IMR-90 (cell line): Measurements from ENCODE around the gene UBTD1. TPM values are rescaled to one million over a fixed set of nuclear protein-coding genes. Genes with fewer than 3 reads are reported as not detected.
A peak's percentile ranks its signal among the peaks of the same experiment; 100 is the strongest.

Experiments used
- ATAC-seq: fragments of 200-7000 bp; cut with Tn5 transposase; 2 replicates; pipeline ENCODE4 v1.9.1; 2020; ENCODE audit warnings: low read depth, mild to moderate bottlenecking, moderate library complexity
- BruUV-seq: library from RNA; stranded (reverse); fragments of 400-500 nt; replicated peaks from 2 replicates; lab custom pipeline; 2021; lab: Mats Ljungman, UMichigan
- CTCF ChIA-PET: fragments of 300-600 bp; formaldehyde crosslinking; extraction: SDS; loops from one replicate; lab custom pipeline; 2021; ENCODE audit warnings: antibody characterized with exemption; lab: Yijun Ruan, JAX
- POLR2A ChIA-PET: fragments of 300-600 bp; sonication (Branson Sonifier 250); formaldehyde crosslinking; loops from one replicate; lab custom pipeline; 2022; ENCODE audit warnings: antibody characterized with exemption; ENCODE audit not compliant: unreplicated experiment; lab: Charles Lee
- DNase-seq: peaks from one replicate; pipeline ENCODE4 v3.0.0; 2013
- H2AFZ ChIP-seq: replicated peaks from 2 replicates; pipeline ENCODE3; 2013; ENCODE audit warnings: low read length, mild to moderate bottlenecking; ENCODE audit not compliant: poor library complexity
- H2AK5ac ChIP-seq: 2 replicates; pipeline ENCODE4 v1.6.1; 2013; ENCODE audit warnings: low read depth, low read length, inconsistent platforms
- H2AK9ac ChIP-seq: replicated peaks from 2 replicates; pipeline ENCODE3; 2013; ENCODE audit warnings: mild to moderate bottlenecking, low read depth, low read length, moderate library complexity; ENCODE audit not compliant: poor library complexity
- H2BK120ac ChIP-seq: 2 replicates; pipeline ENCODE4 v1.6.1; 2013; ENCODE audit warnings: low read depth, low read length, inconsistent platforms
- H2BK15ac ChIP-seq: 3 replicates; pipeline ENCODE4 v1.6.1; 2013; ENCODE audit warnings: low read depth, low read length, inconsistent platforms
- H2BK20ac ChIP-seq: 2 replicates; pipeline ENCODE4 v1.6.1; 2013; ENCODE audit warnings: low read depth, mild to moderate bottlenecking, inconsistent platforms, low read length, moderate library complexity
- H2BK5ac ChIP-seq: 2 replicates; pipeline ENCODE4 v1.6.1; 2013; ENCODE audit warnings: mild to moderate bottlenecking, low read depth, low read length, inconsistent platforms; ENCODE audit not compliant: poor library complexity, severe bottlenecking
- H3K14ac ChIP-seq: replicated peaks from 2 replicates; pipeline ENCODE4 v1.6.1; 2013; ENCODE audit warnings: low read depth, low read length, inconsistent platforms
- H3K18ac ChIP-seq: 2 replicates; pipeline ENCODE4 v1.6.1; 2013; ENCODE audit warnings: low read depth, low read length, control low read depth
- H3K23ac ChIP-seq: 2 replicates; pipeline ENCODE4 v1.6.1; 2013; ENCODE audit warnings: low read depth, low read length, inconsistent platforms
- H3K27ac ChIP-seq: 2 replicates; pipeline ENCODE4 v1.5.1; 2013; ENCODE audit warnings: mild to moderate bottlenecking, control low read depth, low read length; ENCODE audit not compliant: insufficient read depth
- H3K27me3 ChIP-seq: 2 replicates; pipeline ENCODE4 v1.6.1; 2013; ENCODE audit warnings: low read length; ENCODE audit not compliant: control insufficient read depth, insufficient read depth
- H3K36me3 ChIP-seq: 2 replicates; pipeline ENCODE4 v1.6.1; 2013; ENCODE audit warnings: low read length, mixed read lengths; ENCODE audit not compliant: control insufficient read depth, insufficient read depth
- H3K4ac ChIP-seq: 2 replicates; pipeline ENCODE4 v1.6.1; 2013; ENCODE audit warnings: low read depth, low read length, inconsistent platforms
- H3K4me1 ChIP-seq: 2 replicates; pipeline ENCODE4 v1.6.1; 2013; ENCODE audit warnings: low read length, mixed read lengths; ENCODE audit not compliant: control insufficient read depth, insufficient read depth
- H3K4me2 ChIP-seq: 2 replicates; pipeline ENCODE4 v1.6.1; 2013; ENCODE audit warnings: low read depth, mild to moderate bottlenecking, control low read depth, low read length, moderate library complexity
- H3K4me3 ChIP-seq: 2 replicates; pipeline ENCODE4 v1.5.1; 2013; ENCODE audit warnings: low read depth, mild to moderate bottlenecking, control low read depth, low read length, moderate library complexity; ENCODE audit not compliant: insufficient read depth
- H3K56ac ChIP-seq: 2 replicates; pipeline ENCODE4 v1.6.1; 2013; ENCODE audit warnings: low read length, inconsistent platforms; ENCODE audit not compliant: insufficient read depth; ENCODE audit errors: extremely low read depth
- H3K79me1 ChIP-seq, 2 experiments: 2 replicates each; pipeline ENCODE4 v1.6.1; 2013; ENCODE audit warnings: low read length in 2 of 2, inconsistent platforms in 1 of 2, low read depth in 1 of 2
- H3K9ac ChIP-seq: 2 replicates; pipeline ENCODE4 v1.6.1; 2013; ENCODE audit warnings: low read depth, low read length, control low read depth
- H3K9me1 ChIP-seq: 2 replicates; pipeline ENCODE4 v1.6.1; 2013; ENCODE audit warnings: low read length, inconsistent platforms; ENCODE audit not compliant: insufficient read depth
- H3K9me3 ChIP-seq: 2 replicates; pipeline ENCODE4 v1.6.1; 2013; ENCODE audit warnings: low read length; ENCODE audit not compliant: control insufficient read depth, insufficient read depth
- H4K20me1 ChIP-seq: 2 replicates; pipeline ENCODE4 v1.6.1; 2013; ENCODE audit warnings: low read length, inconsistent platforms; ENCODE audit not compliant: insufficient read depth
- H4K5ac ChIP-seq: 2 replicates; pipeline ENCODE4 v1.6.1; 2013; ENCODE audit warnings: mild to moderate bottlenecking, low read depth, low read length, control low read depth
- H4K8ac ChIP-seq, 2 experiments: 2 replicates each; pipeline ENCODE4 v1.6.1; 2013; ENCODE audit warnings: low read depth in 2 of 2, low read length in 2 of 2, control low read depth in 1 of 2, inconsistent platforms in 1 of 2
- H4K91ac ChIP-seq: 2 replicates; pipeline ENCODE4 v1.6.1; 2013; ENCODE audit warnings: low read depth, low read length, inconsistent platforms; ENCODE audit not compliant: insufficient read depth
- BHLHE40 ChIP-seq: fragments of 150-350 bp; IDR thresholded peaks from 2 replicates; pipeline ENCODE4 v1.6.1; 2016; ENCODE audit warnings: mild to moderate bottlenecking, low read depth, low read length
- CEBPB ChIP-seq: IDR thresholded peaks from 2 replicates; pipeline ENCODE4 v1.6.1; 2012; ENCODE audit warnings: low read depth, low read length, improper control_type of control experiment
- CHD1 ChIP-seq: IDR thresholded peaks from 2 replicates; pipeline ENCODE4 v1.6.1; 2012; ENCODE audit warnings: low read depth, low read length, improper control_type of control experiment
- ELK1 ChIP-seq: fragments of 150-350 bp; IDR thresholded peaks from 2 replicates; pipeline ENCODE4 v1.6.1; 2016; ENCODE audit warnings: low read depth, mild to moderate bottlenecking, low read length, moderate library complexity, borderline replicate concordance
- FOS ChIP-seq: fragments of 150-350 bp; IDR thresholded peaks from 2 replicates; pipeline ENCODE4 v1.6.1; 2016; ENCODE audit warnings: low read depth, low read length
- MAFK ChIP-seq: IDR thresholded peaks from 2 replicates; pipeline ENCODE4 v1.6.1; 2012; ENCODE audit warnings: low read depth, low read length, improper control_type of control experiment
- MAZ ChIP-seq: IDR thresholded peaks from 2 replicates; pipeline ENCODE4 v1.6.1; 2012; ENCODE audit warnings: low read depth, mild to moderate bottlenecking, low read length, improper control_type of control experiment, moderate library complexity, borderline replicate concordance
- MXI1 ChIP-seq: IDR thresholded peaks from 2 replicates; pipeline ENCODE4 v1.6.1; 2012; ENCODE audit warnings: low read depth, mild to moderate bottlenecking, low read length, moderate library complexity, borderline replicate concordance
- NFE2L2 ChIP-seq: fragments of 150-350 bp; IDR thresholded peaks from 2 replicates; pipeline ENCODE4 v1.6.1; 2016; ENCODE audit warnings: low read depth, mild to moderate bottlenecking, low read length
- POLR2A ChIP-seq: IDR thresholded peaks from 2 replicates; pipeline ENCODE4 v1.6.1; 2012; ENCODE audit warnings: mild to moderate bottlenecking, low read depth, low read length
- RAD21 ChIP-seq: IDR thresholded peaks from 2 replicates; pipeline ENCODE4 v1.6.1; 2012; ENCODE audit warnings: low read length, improper control_type of control experiment
- RCOR1 ChIP-seq: IDR thresholded peaks from 2 replicates; pipeline ENCODE4 v1.6.1; 2012; ENCODE audit warnings: mild to moderate bottlenecking, low read length, improper control_type of control experiment; ENCODE audit not compliant: insufficient replicate concordance
- RFX5 ChIP-seq: IDR thresholded peaks from 2 replicates; pipeline ENCODE4 v1.8.0; 2012; ENCODE audit warnings: low read depth, mild to moderate bottlenecking, low read length, moderate library complexity
- SMC3 ChIP-seq: fragments of 150-350 bp; IDR thresholded peaks from 2 replicates; pipeline ENCODE4 v1.6.1; 2016; ENCODE audit warnings: low read depth, mild to moderate bottlenecking, antibody characterized with exemption, low read length, moderate library complexity
- USF2 ChIP-seq: fragments of 150-350 bp; IDR thresholded peaks from 2 replicates; pipeline ENCODE4 v1.6.1; 2017; ENCODE audit warnings: mild to moderate bottlenecking, antibody characterized with exemption, low read length, low read depth
- WGBS, 2 experiments: methylation state at CpG; one replicate each; pipeline versions ENCODE4 v1.1.5 to v1.1.7; 2013; ENCODE audit warnings: missing lambda C conversion rate in 2 of 2; ENCODE audit not compliant: insufficient read length in 1 of 2; ENCODE audit errors: extremely low coverage in 2 of 2; 5-methylcytosine and 5-hydroxymethylcytosine counted together
- dilution Hi-C: fragments of 300-500 bp; cut with HindIII; formaldehyde crosslinking; loops from one replicate; pipeline ENCODE4 v1.14.3; 2018; ENCODE audit warnings: low sequenced_read_pairs; ENCODE audit not compliant: unreplicated experiment
- in situ Hi-C: fragments of 300-500 bp; cut with MboI; formaldehyde crosslinking; loops from 3 replicates; pipeline ENCODE4 v1.14.3; 2019; ENCODE audit warnings: low sequenced_read_pairs, inconsistent platforms, mixed read lengths
- intact Hi-C: fragments of 100-400 bp; cut with micrococcal nuclease; formaldehyde crosslinking; loops from 2 replicates; pipeline ENCODE4 v1.10.0; 2022
- polyA plus RNA-seq, 3 experiments: library from polyadenylated mRNA; depleted of rRNA; stranded (reverse); fragments of >200 nt; gene quantifications; 2 replicates each; pipeline ENCODE4 v1.2.3, GENCODE V29; 2012; ENCODE audit warnings: low replicate concordance in 1 of 3
- total RNA-seq: library from RNA; depleted of rRNA; stranded (reverse); fragments of >200 nt; gene quantifications from 2 replicates; pipeline ENCODE4 v1.2.3, GENCODE V29; 2012
- TF ChIP-seq, protein P1 (sequence below): conservative IDR thresholded peaks from 2 replicates; pipeline ENCODE4 v1.5.1; 2012; ENCODE audit warnings: mild to moderate bottlenecking, low read depth, low read length, improper control_type of control experiment

The UBTD1 gene
- total and polyA plus RNA-seq, 2 of the 4 experiments (the other 2 are of a cell fraction): 21.9 to 44.9 TPM

GRCh38 chr10:97593421-97593820 lies 94.7 kb downstream of the UBTD1 start:
- ChIA-PET POLR2A (no interaction called here), CTCF (no interaction called here)
- Histone ChIP-seq H3K4me1 (peaks cover 15% of the 10 kb centered on the region), H3K79me1 (no peaks in the 10 kb centered on the region), H2BK5ac (no peak overlapping the region), H3K4me3 (no peak overlapping the region), H3K9ac (no peak overlapping the region), H2BK20ac (no peak overlapping the region), H3K4me2 (no peak overlapping the region), H3K27me3 (no peaks in the 10 kb centered on the region), H4K8ac (no peak overlapping the region), H3K9me3 (no peaks in the 10 kb centered on the region), H3K18ac (no peak overlapping the region), H2BK120ac (no peak overlapping the region), H3K56ac (no peak overlapping the region), H3K14ac (no peak overlapping the region), H2AK9ac (no peak overlapping the region), H4K91ac (no peak overlapping the region), H3K9me1 (peaks cover 6% of the 10 kb centered on the region), H2AFZ (no peak overlapping the region), H3K36me3 (no peaks in the 10 kb centered on the region), H3K23ac (no peak overlapping the region), H4K5ac (no peak overlapping the region), H3K27ac (no peak overlapping the region), H2AK5ac (no peak overlapping the region), H4K20me1 (peaks cover 3% of the 10 kb centered on the region; the same call in 1 of the 2 replicates), H2BK15ac (no peak overlapping the region), H3K4ac (no peak overlapping the region)
- peak; percentile 39 for DNase-seq
- no TSS peak for BruUV-seq
- intact Hi-C loops (no loop called here), dilution Hi-C loops (no loop called here), in situ Hi-C loops (no loop called here)
- WGBS, 2 experiments: 92% methylated on average over 2 of the region's 4 CpGs; no CpG with 5 or more reads in 1 of the 2 experiments
- peak; percentile 7 for ATAC-seq
- TF ChIP-seq FOS (no peak), NFE2L2 (no peak), RAD21 (no peak), RCOR1 (no peak), MAFK (no peak), BHLHE40 (no peak), SMC3 (no peak), MAZ (no peak), CHD1 (no peak), USF2 (no peak), RFX5 (no peak), ELK1 (no peak), CEBPB (no peak), MXI1 (no peak), POLR2A (no peak)
- TF ChIP-seq, protein P1, sequence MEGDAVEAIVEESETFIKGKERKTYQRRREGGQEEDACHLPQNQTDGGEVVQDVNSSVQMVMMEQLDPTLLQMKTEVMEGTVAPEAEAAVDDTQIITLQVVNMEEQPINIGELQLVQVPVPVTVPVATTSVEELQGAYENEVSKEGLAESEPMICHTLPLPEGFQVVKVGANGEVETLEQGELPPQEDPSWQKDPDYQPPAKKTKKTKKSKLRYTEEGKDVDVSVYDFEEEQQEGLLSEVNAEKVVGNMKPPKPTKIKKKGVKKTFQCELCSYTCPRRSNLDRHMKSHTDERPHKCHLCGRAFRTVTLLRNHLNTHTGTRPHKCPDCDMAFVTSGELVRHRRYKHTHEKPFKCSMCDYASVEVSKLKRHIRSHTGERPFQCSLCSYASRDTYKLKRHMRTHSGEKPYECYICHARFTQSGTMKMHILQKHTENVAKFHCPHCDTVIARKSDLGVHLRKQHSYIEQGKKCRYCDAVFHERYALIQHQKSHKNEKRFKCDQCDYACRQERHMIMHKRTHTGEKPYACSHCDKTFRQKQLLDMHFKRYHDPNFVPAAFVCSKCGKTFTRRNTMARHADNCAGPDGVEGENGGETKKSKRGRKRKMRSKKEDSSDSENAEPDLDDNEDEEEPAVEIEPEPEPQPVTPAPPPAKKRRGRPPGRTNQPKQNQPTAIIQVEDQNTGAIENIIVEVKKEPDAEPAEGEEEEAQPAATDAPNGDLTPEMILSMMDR: no peak
